Activated CD4-positive, alpha-beta T cell treated with anti-CD3 and anti-CD28 coated beads, Interleukin-2, amount 10 ng/mL, durations not matched to agents 24 days and 14 days (primary cell): ENCODE measurements around the gene BCL2L11. TPM values are rescaled to one million over a fixed set of nuclear protein-coding genes. Genes with fewer than 3 reads are reported as not detected.

Experiments used
- DNase-seq: peaks from one replicate; pipeline ENCODE4 v3.0.0; 2022
- H3K27ac Mint-ChIP-seq: one replicate; pipeline ENCODE4 v1.8.0; 2022; ENCODE audit warnings: mild to moderate bottlenecking, mixed read lengths
- H3K27me3 Mint-ChIP-seq: one replicate; pipeline ENCODE4 v1.8.0; 2022; ENCODE audit warnings: mixed read lengths
- H3K36me3 Mint-ChIP-seq: one replicate; pipeline ENCODE4 v1.8.0; 2022; ENCODE audit warnings: low read depth, mild to moderate bottlenecking, mixed read lengths
- H3K4me1 Mint-ChIP-seq: one replicate; pipeline ENCODE4 v1.8.0; 2021; ENCODE audit warnings: mixed read lengths
- H3K4me3 Mint-ChIP-seq: one replicate; pipeline ENCODE4 v1.8.0; 2022; ENCODE audit warnings: mild to moderate bottlenecking, moderate library complexity, mixed read lengths
- H3K9me3 Mint-ChIP-seq: one replicate; pipeline ENCODE4 v1.8.0; 2021; ENCODE audit warnings: mixed read lengths
- intact Hi-C: fragments of 100-400 bp; cut with micrococcal nuclease; formaldehyde crosslinking; loops from one replicate; pipeline ENCODE4 v1.15.1; 2023
- total RNA-seq: library from RNA; stranded (reverse); gene quantifications from 2 replicates; pipeline ENCODE4 v1.2.3, GENCODE V29; 2022

BCL2L11 gene
- total RNA-seq, 1 donor from 2014 or later = 193 TPM

- Mint-ChIP-seq H3K27me3 (peaks cover 24% of the 10 kb centered on the region), H3K9me3 (no peaks in the 10 kb centered on the region), H3K4me1 (no peaks in the 10 kb centered on the region), H3K4me3 (no peak overlapping the region), H3K27ac (no peak overlapping the region), H3K36me3 (no peaks in the 10 kb centered on the region)
- intact Hi-C loops = no loop called here
- DNase-seq = no peak
Observed at GRCh38 chr2:111188681-111189080, 68.0 kb downstream of the BCL2L11 start.

- intact Hi-C loops = no loop called here
- peaks cover 26% of the 10 kb centered on the region for H3K27me3 Mint-ChIP-seq
- no peaks in the 10 kb centered on the region for H3K4me1 Mint-ChIP-seq
- H3K9me3 Mint-ChIP-seq = no peaks in the 10 kb centered on the region
- no peaks in the 10 kb centered on the region for H3K36me3 Mint-ChIP-seq
- H3K4me3 Mint-ChIP-seq = no peak overlapping the region
- no peak for DNase-seq
- no peak overlapping the region for H3K27ac Mint-ChIP-seq
Observed at GRCh38 chr2:111189106-111189505, 68.4 kb downstream of the BCL2L11 start.

- intact Hi-C loops = no loop called here
- no peak for DNase-seq
- no peaks in the 10 kb centered on the region for H3K4me1 Mint-ChIP-seq
- no peaks in the 10 kb centered on the region for H3K9me3 Mint-ChIP-seq
- H3K27ac Mint-ChIP-seq = no peak overlapping the region
- no peaks in the 10 kb centered on the region for H3K36me3 Mint-ChIP-seq
- peaks cover 20% of the 10 kb centered on the region for H3K27me3 Mint-ChIP-seq
- no peak overlapping the region for H3K4me3 Mint-ChIP-seq
Observed at GRCh38 chr2:111190816-111191540, 70.3 kb downstream of the BCL2L11 start.

GRCh38 chr2:111191877-111192276, 71.2 kb downstream of the BCL2L11 start:
- intact Hi-C loops = no loop called here
- no peak for DNase-seq

GRCh38 chr2:111192776-111193368, 72.2 kb downstream of the BCL2L11 start:
- intact Hi-C loops = no loop called here
- Mint-ChIP-seq H3K27me3 (peaks cover 24% of the 10 kb centered on the region), H3K9me3 (no peaks in the 10 kb centered on the region), H3K36me3 (no peaks in the 10 kb centered on the region), H3K27ac (no peak overlapping the region), H3K4me3 (no peak overlapping the region), H3K4me1 (peaks cover 4% of the 10 kb centered on the region)
- no peak for DNase-seq

More at GRCh38 chr2:111191877-111192276, 71.2 kb downstream of the BCL2L11 start:
- Mint-ChIP-seq H3K27ac (no peak overlapping the region), H3K27me3 (peaks cover 21% of the 10 kb centered on the region), H3K9me3 (no peaks in the 10 kb centered on the region), H3K4me3 (no peak overlapping the region), H3K36me3 (no peaks in the 10 kb centered on the region), H3K4me1 (peaks cover 3% of the 10 kb centered on the region)

- Mint-ChIP-seq H3K27me3 (peaks cover 27% of the 10 kb centered on the region), H3K9me3 (no peaks in the 10 kb centered on the region), H3K4me3 (no peak overlapping the region), H3K4me1 (peaks cover 4% of the 10 kb centered on the region), H3K36me3 (no peaks in the 10 kb centered on the region), H3K27ac (no peak overlapping the region)
- intact Hi-C loops = no loop called here
- no peak for DNase-seq
Observed at GRCh38 chr2:111194835-111195621, 74.3 kb downstream of the BCL2L11 start.

GRCh38 chr2:111196435-111196834, 75.7 kb downstream of the BCL2L11 start:
- DNase-seq = no peak
- Mint-ChIP-seq H3K27me3 (peaks cover 26% of the 10 kb centered on the region), H3K4me1 (peaks cover 7% of the 10 kb centered on the region), H3K36me3 (no peaks in the 10 kb centered on the region), H3K9me3 (no peaks in the 10 kb centered on the region), H3K27ac (no peak overlapping the region), H3K4me3 (no peak overlapping the region)
- intact Hi-C loops = no loop called here

- intact Hi-C loops = no loop called here
- H3K27me3 Mint-ChIP-seq = peaks cover 22% of the 10 kb centered on the region
- H3K27ac Mint-ChIP-seq = no peak overlapping the region
- DNase-seq = no peak
- H3K36me3 Mint-ChIP-seq = no peaks in the 10 kb centered on the region
- no peak overlapping the region for H3K4me3 Mint-ChIP-seq
- no peaks in the 10 kb centered on the region for H3K9me3 Mint-ChIP-seq
- H3K4me1 Mint-ChIP-seq = peaks cover 10% of the 10 kb centered on the region
Observed at GRCh38 chr2:111198701-111199100, 78.0 kb downstream of the BCL2L11 start.

GRCh38 chr2:111199840-111200239, 79.1 kb downstream of the BCL2L11 start:
- Mint-ChIP-seq H3K27ac (no peak overlapping the region), H3K9me3 (no peaks in the 10 kb centered on the region), H3K4me3 (no peak overlapping the region), H3K27me3 (peaks cover 17% of the 10 kb centered on the region), H3K4me1 (peaks cover 11% of the 10 kb centered on the region), H3K36me3 (peaks cover 1% of the 10 kb centered on the region)
- intact Hi-C loops = loop anchor here (10.0 kb wide), 2 partner anchors 355 to 395 kb away; no protein-coding TSS in a partner anchor
- no peak for DNase-seq

- Mint-ChIP-seq H3K27ac (no peak overlapping the region), H3K4me3 (no peak overlapping the region), H3K9me3 (no peaks in the 10 kb centered on the region), H3K27me3 (peaks cover 17% of the 10 kb centered on the region), H3K4me1 (peaks cover 13% of the 10 kb centered on the region), H3K36me3 (peaks cover 4% of the 10 kb centered on the region)
- DNase-seq = no peak
- intact Hi-C loops = loop anchor here (10.0 kb wide), 2 partner anchors 356 to 396 kb away; no protein-coding TSS in a partner anchor
Observed at GRCh38 chr2:111200333-111200881, 79.7 kb downstream of the BCL2L11 start.

- intact Hi-C loops = loop anchor here (10.0 kb wide), 2 partner anchors 356 to 396 kb away; no protein-coding TSS in a partner anchor
- H3K4me1 Mint-ChIP-seq = peaks cover 12% of the 10 kb centered on the region
- peaks cover 11% of the 10 kb centered on the region for H3K27me3 Mint-ChIP-seq
- H3K4me3 Mint-ChIP-seq = no peak overlapping the region
- no peaks in the 10 kb centered on the region for H3K9me3 Mint-ChIP-seq
- DNase-seq = no peak
- no peak overlapping the region for H3K27ac Mint-ChIP-seq
- peaks cover 4% of the 10 kb centered on the region for H3K36me3 Mint-ChIP-seq
Observed at GRCh38 chr2:111201214-111201613, 80.5 kb downstream of the BCL2L11 start.

GRCh38 chr2:111202266-111203040, 81.7 kb downstream of the BCL2L11 start:
- peaks cover 3% of the 10 kb centered on the region for H3K9me3 Mint-ChIP-seq
- H3K27ac Mint-ChIP-seq = no peak overlapping the region
- intact Hi-C loops = loop anchor here (10.0 kb wide), 2 partner anchors 358 to 398 kb away; no protein-coding TSS in a partner anchor
- peaks cover 10% of the 10 kb centered on the region for H3K4me1 Mint-ChIP-seq
- no peak for DNase-seq
- H3K36me3 Mint-ChIP-seq = peaks cover 6% of the 10 kb centered on the region
- H3K27me3 Mint-ChIP-seq = peaks cover 7% of the 10 kb centered on the region
- H3K4me3 Mint-ChIP-seq = no peak overlapping the region

GRCh38 chr2:111204706-111205105, 84.0 kb downstream of the BCL2L11 start:
- intact Hi-C loops = loop anchor here (5.0 to 10.0 kb wide), 3 partner anchors 38 to 400 kb away; no protein-coding TSS in a partner anchor
- H3K4me3 Mint-ChIP-seq = no peak overlapping the region
- H3K27ac Mint-ChIP-seq = no peak overlapping the region
- peaks cover 4% of the 10 kb centered on the region for H3K27me3 Mint-ChIP-seq
- peaks cover 8% of the 10 kb centered on the region for H3K9me3 Mint-ChIP-seq
- peaks cover 12% of the 10 kb centered on the region for H3K36me3 Mint-ChIP-seq
- DNase-seq = no peak
- peaks cover 30% of the 10 kb centered on the region for H3K4me1 Mint-ChIP-seq
